AG04450 (cell line): ENCODE measurements around the gene GP1BA. TPM values are rescaled to one million over a fixed set of nuclear protein-coding genes. Genes with fewer than 3 reads are reported as not detected.
A peak's percentile ranks its signal among the peaks of the same experiment; 100 is the strongest.

Experiments used
- CTCF ChIA-PET: fragments of 300-600, 350-600 bp; formaldehyde crosslinking; extraction: SDS; loops from one replicate; lab custom pipeline; 2022; ENCODE audit warnings: antibody characterized with exemption, inconsistent platforms; lab: Charles Lee
- POLR2A ChIA-PET: fragments of 350-600 bp; formaldehyde crosslinking; extraction: SDS; loops from one replicate; lab custom pipeline; 2021; ENCODE audit warnings: antibody characterized with exemption, inconsistent platforms; lab: Yijun Ruan, JAX
- DNase-seq: peaks from one replicate; pipeline ENCODE4 v3.0.0-alpha.2; 2011; ENCODE audit warnings: low read depth, low spot score
- H3K27ac ChIP-seq: one replicate; pipeline ENCODE4 v1.5.1; 2012; ENCODE audit warnings: low read depth, low read length, control low read depth
- H3K27me3 ChIP-seq: one replicate; pipeline ENCODE4 v1.6.0; 2012; ENCODE audit warnings: low read length; ENCODE audit not compliant: control insufficient read depth, insufficient read depth
- H3K4me3 ChIP-seq: 2 replicates; pipeline ENCODE4 v1.5.1; 2011; ENCODE audit warnings: mild to moderate bottlenecking, low read depth, low read length, control low read depth
- H3K9me3 ChIP-seq: 2 replicates; pipeline ENCODE4 v1.5.1; 2012; ENCODE audit warnings: low read length; ENCODE audit not compliant: control insufficient read depth, insufficient read depth
- CTCF ChIP-seq: IDR thresholded peaks from 2 replicates; pipeline ENCODE4 v1.5.1; 2011; ENCODE audit warnings: low read depth, low read length, control low read depth, inconsistent platforms
- polyA plus RNA-seq: library from polyadenylated mRNA; depleted of rRNA; stranded (reverse); fragments of >200 nt; gene quantifications from 2 replicates; pipeline ENCODE4 v1.2.3, GENCODE V29; 2011

The GP1BA gene
- polyA plus RNA-seq, 1 experiment: not detected

- TF ChIP-seq CTCF: no peak
- H3K9me3 ChIP-seq: no peaks in the 10 kb centered on the region
- ChIA-PET CTCF (no interaction called here), POLR2A (no interaction called here)
- H3K27ac ChIP-seq: no peak overlapping the region
- H3K4me3 ChIP-seq: no peak overlapping the region
- H3K27me3 ChIP-seq: no peaks in the 10 kb centered on the region
- no peak for DNase-seq
Observed at GRCh38 chr17:4959261-4959965, 27.3 kb downstream of the GP1BA start.

DNA sequence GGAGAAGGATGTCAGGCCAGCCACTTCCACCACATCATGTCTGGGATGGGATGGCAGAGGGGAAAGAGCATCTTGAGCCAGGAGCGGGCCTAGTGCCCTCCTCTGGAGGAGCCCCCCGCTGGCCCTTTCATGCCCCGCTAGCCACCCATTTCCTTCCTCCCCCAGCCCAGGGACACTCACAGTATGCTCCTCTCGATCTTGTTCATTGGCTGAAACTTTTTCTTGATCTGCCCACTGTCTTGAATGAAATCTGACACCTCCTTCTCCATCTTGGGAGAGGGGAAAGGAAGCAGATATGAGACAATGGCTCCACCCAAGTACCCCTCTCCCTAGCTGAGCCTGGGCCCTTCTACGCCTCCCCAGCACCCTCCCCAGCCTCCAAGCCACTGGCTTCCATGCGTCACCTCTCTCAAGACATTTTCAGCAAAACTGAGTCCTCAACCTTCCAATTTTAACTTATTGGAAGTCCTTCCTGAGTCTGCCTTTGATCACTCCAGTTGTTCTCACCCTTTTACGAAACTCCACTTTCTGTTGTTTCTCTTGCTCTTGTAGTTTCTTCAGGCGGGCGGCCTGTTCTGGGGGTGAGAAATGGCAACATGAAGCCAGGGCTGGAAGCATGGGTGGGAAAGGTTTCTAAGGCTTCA is 28.3 kb downstream of the GP1BA start:
- ChIA-PET POLR2A (interaction anchor here (0.6 to 1.0 kb wide), 2 partner anchors 8 to 37 kb away, joined by 4 to 10 read pairs; no protein-coding TSS in a partner anchor), CTCF (no interaction called here)
- TF ChIP-seq CTCF: no peak
- Histone ChIP-seq H3K27me3 (no peaks in the 10 kb centered on the region), H3K4me3 (no peak overlapping the region), H3K9me3 (no peaks in the 10 kb centered on the region; the same call in 1 of the 2 replicates), H3K27ac (no peak overlapping the region)
- DNase-seq: no peak

GRCh38 chr17:4965311-4965986 is 33.4 kb downstream of the GP1BA start:
- ChIA-PET POLR2A (interaction anchor here (0.9 to 5.6 kb wide), 4 partner anchors 8 to 56 kb away, joined by 4 to 128 read pairs (median 40); partner anchors contain the start of genes ENO3, PFN1, RNF167 and SLC25A11), CTCF (interaction anchor here (2.6 kb wide), 1 partner anchor 56 kb away, joined by 11 read pairs; no protein-coding TSS in a partner anchor)
- no peak overlapping the region for H3K27ac ChIP-seq

DNA sequence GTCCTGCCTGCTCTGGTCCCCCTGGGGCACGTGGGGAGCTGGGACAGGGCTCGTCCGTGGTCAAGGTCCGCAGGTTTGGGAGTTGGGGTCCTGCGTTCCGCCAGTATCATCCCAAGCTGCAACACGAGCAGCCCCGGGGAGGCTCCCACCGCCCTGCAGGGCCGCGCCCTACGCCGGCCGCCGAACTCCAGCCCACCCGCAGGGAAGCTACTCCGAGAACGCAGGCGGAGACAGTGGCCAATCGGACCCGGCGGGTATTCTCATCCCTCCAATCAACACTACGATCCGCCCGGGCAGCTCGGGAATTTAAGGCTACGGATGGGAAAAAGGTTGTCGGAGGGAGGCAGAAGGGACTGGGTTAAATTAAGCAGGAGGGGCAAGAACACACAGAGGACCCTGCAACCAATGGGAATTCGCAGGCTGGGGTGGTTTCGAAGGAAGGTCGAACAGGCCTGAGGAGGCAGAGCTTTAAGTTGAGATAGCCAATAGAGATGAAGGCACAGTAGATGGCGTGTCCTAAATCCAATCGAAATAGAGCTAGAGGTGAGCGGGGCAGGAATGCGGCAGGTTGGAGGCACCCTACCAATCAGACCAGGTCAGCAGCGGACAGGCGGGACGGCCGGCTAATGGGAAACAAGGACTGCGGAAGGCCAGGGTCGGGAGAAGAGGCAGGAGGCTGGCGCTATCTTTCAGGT is 34.9 kb downstream of the GP1BA start:
- ChIA-PET POLR2A (interaction anchor here (0.6 to 5.6 kb wide), 11 partner anchors 10 to 824 kb away, joined by 3 to 128 read pairs (median 6); partner anchors contain the start of genes CAMTA2, ENO3, GP1BA and INCA1), CTCF (interaction anchor here (0.9 to 2.6 kb wide), 3 partner anchors 14 to 95 kb away, joined by 3 to 11 read pairs (median 7); no protein-coding TSS in a partner anchor)
- Histone ChIP-seq H3K27ac (peak overlapping the region; percentile 98), H3K4me3 (peak overlapping the region; percentile 84), H3K9me3 (peaks cover 5% of the 10 kb centered on the region; the same call in 1 of the 2 replicates), H3K27me3 (no peaks in the 10 kb centered on the region)
- TF ChIP-seq CTCF: no peak
- DNase-seq: peak; percentile 99

More at GRCh38 chr17:4965311-4965986, 33.4 kb downstream of the GP1BA start:
- TF ChIP-seq CTCF: no peak
- H3K9me3 ChIP-seq: peaks cover 5% of the 10 kb centered on the region; the same call in 1 of the 2 replicates
- no peak for DNase-seq
- H3K27me3 ChIP-seq: no peaks in the 10 kb centered on the region
- no peak overlapping the region for H3K4me3 ChIP-seq
